Naive thymus-derived CD4-positive, alpha-beta T cell (primary cell): ENCODE measurements around the gene UBALD1. TPM values are rescaled to one million over a fixed set of nuclear protein-coding genes. Genes with fewer than 3 reads are reported as not detected.
A peak's percentile ranks its signal among the peaks of the same experiment; 100 is the strongest.

Experiments used
- ATAC-seq: fragments of 150-1000 bp; cut with Tn5 transposase; 2 replicates; pipeline ENCODE4 v1.10.0; 2021; ENCODE audit warnings: mild to moderate bottlenecking, moderate library complexity
- CTCF ChIA-PET: fragments of 350-600 bp; sonication (Branson Sonifier 250); formaldehyde crosslinking; loops from one replicate; lab custom pipeline; 2021; ENCODE audit warnings: antibody characterized with exemption; lab: Charles Lee
- POLR2A ChIA-PET: fragments of 350-600 bp; sonication (Branson Sonifier 250); formaldehyde crosslinking; loops from one replicate; lab custom pipeline; 2021; ENCODE audit warnings: antibody characterized with exemption, inconsistent platforms; lab: Charles Lee
- DNase-seq, 9 donors: peaks; one replicate each; pipeline versions ENCODE4 v3.0.0 to v3.0.0-alpha.2; 2020 to 2022; ENCODE audit warnings: mixed read lengths in 1 of 9
- H3K27ac ChIP-seq: one replicate; pipeline ENCODE4 v1.7.0; 2013; ENCODE audit warnings: mild to moderate bottlenecking, low read depth, low read length, moderate library complexity
- H3K27me3 ChIP-seq, 2 donors: one replicate each; pipeline ENCODE4 v1.7.0; 2013; ENCODE audit warnings: low read length in 2 of 2, mild to moderate bottlenecking in 2 of 2, moderate library complexity in 2 of 2; ENCODE audit not compliant: control insufficient read depth in 2 of 2, insufficient read depth in 2 of 2
- H3K36me3 ChIP-seq, 3 experiments: 1 replicate in 2 of 3; 2 replicates in 1 of 3; pipeline ENCODE4 v1.7.0; 2013; ENCODE audit warnings: low read length in 3 of 3, mild to moderate bottlenecking in 3 of 3, moderate library complexity in 1 of 3; ENCODE audit not compliant: insufficient read depth in 3 of 3, control insufficient read depth in 2 of 3
- H3K4me1 ChIP-seq, 2 donors: one replicate each; pipeline ENCODE4 v1.7.0; 2013; ENCODE audit warnings: low read length in 2 of 2, mild to moderate bottlenecking in 2 of 2, moderate library complexity in 1 of 2; ENCODE audit not compliant: control insufficient read depth in 2 of 2, insufficient read depth in 2 of 2
- H3K4me3 ChIP-seq: 2 replicates; pipeline ENCODE4 v1.7.0; 2013; ENCODE audit warnings: mild to moderate bottlenecking, low read length
- H3K9me3 ChIP-seq, 3 experiments: 1 replicate in 2 of 3; 2 replicates in 1 of 3; pipeline ENCODE4 v1.7.0; 2013; ENCODE audit warnings: low read length in 3 of 3; ENCODE audit not compliant: control insufficient read depth in 2 of 3
- H3K27ac Mint-ChIP-seq, 9 donors: one replicate each; pipeline ENCODE4 v1.8.0; 2020 to 2022; ENCODE audit warnings: mixed read lengths in 9 of 9, mild to moderate bottlenecking in 8 of 9, moderate library complexity in 5 of 9, inconsistent platforms in 2 of 9
- H3K27me3 Mint-ChIP-seq, 5 donors: one replicate each; pipeline ENCODE4 v1.8.0; 2021 to 2022; ENCODE audit warnings: mixed read lengths in 5 of 5, mild to moderate bottlenecking in 1 of 5
- H3K36me3 Mint-ChIP-seq, 5 donors: one replicate each; pipeline ENCODE4 v1.8.0; 2020 to 2022; ENCODE audit warnings: mixed read lengths in 5 of 5, mild to moderate bottlenecking in 3 of 5, inconsistent platforms in 1 of 5
- H3K4me1 Mint-ChIP-seq, 7 donors: one replicate each; pipeline ENCODE4 v1.8.0; 2020 to 2022; ENCODE audit warnings: mixed read lengths in 7 of 7, mild to moderate bottlenecking in 3 of 7, inconsistent platforms in 1 of 7
- H3K4me3 Mint-ChIP-seq, 10 donors: one replicate each; pipeline ENCODE4 v1.8.0; 2020 to 2022; ENCODE audit warnings: mild to moderate bottlenecking in 10 of 10, mixed read lengths in 10 of 10, moderate library complexity in 6 of 10, inconsistent platforms in 2 of 10
- H3K9me3 Mint-ChIP-seq, 11 donors: one replicate each; pipeline ENCODE4 v1.8.0; 2020 to 2022; ENCODE audit warnings: mixed read lengths in 11 of 11, mild to moderate bottlenecking in 4 of 11, inconsistent platforms in 1 of 11, moderate library complexity in 1 of 11
- intact Hi-C, 2 donors: fragments of 100-400 bp; cut with micrococcal nuclease; formaldehyde crosslinking; loops; one replicate each; pipeline ENCODE4 v1.15.1; 2023
- polyA plus RNA-seq, 2 donors: library from polyadenylated mRNA; unstranded; fragments of 300-500 nt; fragmentation: Illumina TruSeq; gene quantifications; one replicate each; pipeline ENCODE4 v1.2.3, GENCODE V29; 2021
- total RNA-seq, 6 experiments: library from RNA in 5 of 6; stranded (reverse) in 5 of 6; gene quantifications; 1 replicate in 5 of 6; 2 replicates in 1 of 6; pipeline ENCODE4 v1.2.3 and lab custom pipeline; 2021 to 2026

Gene UBALD1
- total and polyA plus RNA-seq, 7 experiments from 2014 or later = 1.6 to 36.5 (median 24.2) TPM

GRCh38 chr16:4613636-4614570, 785 bp downstream of the UBALD1 start:
- no peak for ATAC-seq
- POLR2A ChIA-PET = interaction anchor here (0.9 to 3.0 kb wide), 2 partner anchors 10 to 154 kb away, joined by 3 to 17 read pairs; partner anchors contain the start of genes MGRN1 and ZNF500
- H3K4me3 Mint-ChIP-seq = peak overlapping the region; percentile 70 to 98 (median 80)
- peak overlapping the region; percentile 81 for H3K4me3 ChIP-seq
- CTCF ChIA-PET = no interaction called here
- H3K27me3 Mint-ChIP-seq = no peaks in the 10 kb centered on the region
- peaks cover 28 to 37% of the 10 kb centered on the region in 2 donors for H3K4me1 ChIP-seq
- no peaks in the 10 kb centered on the region for H3K27me3 ChIP-seq
- H3K36me3 Mint-ChIP-seq = peaks cover 0 to 3% (median 0%) of the 10 kb centered on the region in 5 donors
- peaks cover 0 to 21% (median 0%) of the 10 kb centered on the region in 3 experiments for H3K36me3 ChIP-seq
- peak overlapping the region in 5 of 9 donors; percentile 9 to 77 (median 73) for H3K27ac Mint-ChIP-seq
- H3K27ac ChIP-seq = peak overlapping the region; percentile 98
- H3K9me3 ChIP-seq = no peaks in the 10 kb centered on the region
- intact Hi-C loops = loop anchor here (1.0 to 10.0 kb wide), 3 partner anchors 137 to 481 kb away; partner anchors contain the start of genes EEF2KMT (in 1 of the 2), GLYR1 (in 1 of the 2), HMOX2 (in 1 of the 2) and UBN1 (in 1 of the 2)
- H3K4me1 Mint-ChIP-seq = peaks cover 10 to 43% (median 23%) of the 10 kb centered on the region in 7 donors
- DNase-seq = peak in 8 of 9 donors; percentile 16 to 52 (median 24)
- no peaks in the 10 kb centered on the region for H3K9me3 Mint-ChIP-seq

GRCh38 chr16:4612977-4613635, 1.6 kb downstream of the UBALD1 start:
- intact Hi-C loops = loop anchor here in 1 of 2 donors (10.0 kb wide), 1 partner anchor 482 kb away; the partner anchor contains the start of gene EEF2KMT
- Histone ChIP-seq H3K36me3 (peaks cover 0 to 29% (median 0%) of the 10 kb centered on the region in 3 experiments), H3K9me3 (no peaks in the 10 kb centered on the region), H3K27ac (peak overlapping the region; percentile 98), H3K4me1 (peaks cover 28 to 32% of the 10 kb centered on the region in 2 donors), H3K4me3 (peak overlapping the region; percentile 81), H3K27me3 (no peaks in the 10 kb centered on the region)
- Mint-ChIP-seq H3K4me3 (peak overlapping the region; percentile 62 to 89 (median 79)), H3K27ac (peak overlapping the region in 7 of 9 donors; percentile 33 to 73 (median 48)), H3K36me3 (peaks cover 0 to 3% (median 0%) of the 10 kb centered on the region in 5 donors), H3K27me3 (no peaks in the 10 kb centered on the region), H3K9me3 (no peaks in the 10 kb centered on the region), H3K4me1 (peaks cover 10 to 38% (median 21%) of the 10 kb centered on the region in 7 donors)
- CTCF ChIA-PET = no interaction called here
- POLR2A ChIA-PET = interaction anchor here (0.9 kb wide), 1 partner anchor 11 kb away, joined by 3 read pairs; the partner anchor contains the start of gene MGRN1
- peak in 1 of 9 donors; percentile 1 for DNase-seq
- no peak for ATAC-seq

GRCh38 chr16:4612474-4612931, 2.2 kb downstream of the UBALD1 start:
- DNase-seq = no peak
- peak overlapping the region in 3 of 9 donors; percentile 36 to 67 (median 48) for H3K27ac Mint-ChIP-seq
- intact Hi-C loops = loop anchor here in 1 of 2 donors (10.0 kb wide), 1 partner anchor 482 kb away; the partner anchor contains the start of gene EEF2KMT
- no peak for ATAC-seq
- peaks cover 10 to 32% (median 21%) of the 10 kb centered on the region in 7 donors for H3K4me1 Mint-ChIP-seq
- Histone ChIP-seq H3K36me3 (peaks cover 0 to 34% (median 0%) of the 10 kb centered on the region in 3 experiments), H3K9me3 (no peaks in the 10 kb centered on the region), H3K4me1 (peaks cover 28% of the 10 kb centered on the region in 2 donors), H3K4me3 (no peak overlapping the region), H3K27me3 (no peaks in the 10 kb centered on the region), H3K27ac (no peak overlapping the region)
- H3K27me3 Mint-ChIP-seq = no peaks in the 10 kb centered on the region
- ChIA-PET POLR2A (interaction anchor here (0.7 to 0.9 kb wide), 2 partner anchors 12 to 458 kb away, joined by 3 to 4 read pairs; partner anchors contain the start of gene MGRN1), CTCF (no interaction called here)
- peaks cover 0 to 3% (median 0%) of the 10 kb centered on the region in 5 donors for H3K36me3 Mint-ChIP-seq
- no peaks in the 10 kb centered on the region for H3K9me3 Mint-ChIP-seq
- peak overlapping the region in 3 of 10 donors; percentile 65 to 83 (median 80) for H3K4me3 Mint-ChIP-seq

- intact Hi-C loops = loop anchor here in 1 of 2 donors (10.0 kb wide), 1 partner anchor 483 kb away; the partner anchor contains the start of gene EEF2KMT
- POLR2A ChIA-PET = interaction anchor here (0.7 to 1.0 kb wide), 2 partner anchors 13 to 459 kb away, joined by 3 to 4 read pairs; partner anchors contain the start of gene MGRN1
Measured at GRCh38 chr16:4611337-4612021, 3.2 kb downstream of the UBALD1 start.

GRCh38 chr16:4610011-4611005, 4.4 kb downstream of the UBALD1 start:
- ATAC-seq = no peak
- H3K9me3 Mint-ChIP-seq = no peaks in the 10 kb centered on the region
- H3K36me3 ChIP-seq = peaks cover 0 to 34% (median 0%) of the 10 kb centered on the region in 3 experiments
- H3K27me3 Mint-ChIP-seq = no peaks in the 10 kb centered on the region
- peak overlapping the region in 1 of 9 donors; percentile 12 for H3K27ac Mint-ChIP-seq
- H3K27ac ChIP-seq = no peak overlapping the region
- ChIA-PET CTCF (no interaction called here), POLR2A (interaction anchor here (1.0 kb wide), 1 partner anchor 14 kb away, joined by 3 read pairs; the partner anchor contains the start of gene MGRN1)
- H3K4me3 Mint-ChIP-seq = no peak overlapping the region
- H3K4me3 ChIP-seq = no peak overlapping the region
- H3K27me3 ChIP-seq = no peaks in the 10 kb centered on the region
- H3K4me1 ChIP-seq = peaks cover 15 to 16% of the 10 kb centered on the region in 2 donors
- H3K36me3 Mint-ChIP-seq = peaks cover 0 to 1% (median 0%) of the 10 kb centered on the region in 5 donors
- intact Hi-C loops = loop anchor here in 1 of 2 donors (10.0 kb wide), 1 partner anchor 484 kb away; the partner anchor contains the start of gene EEF2KMT
- DNase-seq = peak in 1 of 9 donors; percentile 1
- peaks cover 0 to 17% (median 10%) of the 10 kb centered on the region in 7 donors for H3K4me1 Mint-ChIP-seq
- H3K9me3 ChIP-seq = no peaks in the 10 kb centered on the region

More at GRCh38 chr16:4611337-4612021, 3.2 kb downstream of the UBALD1 start:
- Histone ChIP-seq H3K4me3 (no peak overlapping the region), H3K27me3 (no peaks in the 10 kb centered on the region), H3K9me3 (no peaks in the 10 kb centered on the region), H3K4me1 (peaks cover 22 to 23% of the 10 kb centered on the region in 2 donors), H3K36me3 (peaks cover 0 to 34% (median 0%) of the 10 kb centered on the region in 3 experiments), H3K27ac (no peak overlapping the region)
- peak in 1 of 9 donors; percentile 4 for DNase-seq
- Mint-ChIP-seq H3K36me3 (peaks cover 0 to 2% (median 0%) of the 10 kb centered on the region in 5 donors), H3K27ac (peak overlapping the region in 1 of 9 donors; percentile 19), H3K4me3 (peak overlapping the region in 1 of 10 donors; percentile 16), H3K27me3 (no peaks in the 10 kb centered on the region), H3K4me1 (peaks cover 10 to 29% (median 15%) of the 10 kb centered on the region in 7 donors), H3K9me3 (no peaks in the 10 kb centered on the region)
- no peak for ATAC-seq
- CTCF ChIA-PET = no interaction called here
